COR-L47 (cell line): ENCODE data around the gene SLC22A12.

Source experiments
- DNase-seq: peaks from one replicate; lab custom pipeline; 2025; lab: John Stamatoyannopoulos, UW

SLC22A12 gene

DNA sequence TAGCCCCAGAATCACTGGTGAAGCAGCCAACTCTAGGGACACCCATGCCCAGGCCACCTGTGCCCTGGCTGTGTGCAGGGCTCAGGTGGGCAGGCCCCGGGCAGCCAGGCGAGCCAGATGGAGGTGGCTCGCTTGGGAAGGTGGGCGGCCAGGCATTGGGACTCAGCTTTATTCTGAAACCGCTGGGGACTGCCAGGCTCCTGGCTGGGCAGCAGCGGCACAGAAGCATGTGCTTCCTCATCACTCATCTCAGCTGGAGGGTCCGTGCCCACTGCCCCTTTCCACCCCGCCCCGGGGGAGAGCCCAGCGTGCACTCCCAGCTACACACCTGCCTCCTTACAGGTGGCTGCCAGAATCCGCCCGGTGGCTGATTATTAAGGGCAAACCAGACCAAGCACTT is 27.1 kb upstream of the SLC22A12 start:
- DNase-seq: no peak

DNA sequence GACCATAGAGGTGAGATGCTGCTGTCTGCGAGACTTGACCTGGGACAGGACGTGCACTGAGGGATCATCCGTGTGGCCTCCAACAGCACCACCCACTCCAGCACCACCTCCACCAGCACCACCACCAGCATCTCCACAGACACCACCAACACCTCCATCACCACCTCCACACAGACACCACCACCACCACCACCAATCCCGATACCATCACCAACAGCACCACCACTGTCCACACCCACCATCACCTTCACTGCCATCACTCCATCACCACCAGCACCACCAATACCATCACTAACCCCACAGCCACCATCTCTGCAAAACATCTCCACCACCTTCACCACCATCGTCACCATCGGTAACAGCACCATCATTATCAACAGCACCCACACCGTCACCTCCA is 26.6 kb upstream of the SLC22A12 start:
- no peak for DNase-seq

DNA sequence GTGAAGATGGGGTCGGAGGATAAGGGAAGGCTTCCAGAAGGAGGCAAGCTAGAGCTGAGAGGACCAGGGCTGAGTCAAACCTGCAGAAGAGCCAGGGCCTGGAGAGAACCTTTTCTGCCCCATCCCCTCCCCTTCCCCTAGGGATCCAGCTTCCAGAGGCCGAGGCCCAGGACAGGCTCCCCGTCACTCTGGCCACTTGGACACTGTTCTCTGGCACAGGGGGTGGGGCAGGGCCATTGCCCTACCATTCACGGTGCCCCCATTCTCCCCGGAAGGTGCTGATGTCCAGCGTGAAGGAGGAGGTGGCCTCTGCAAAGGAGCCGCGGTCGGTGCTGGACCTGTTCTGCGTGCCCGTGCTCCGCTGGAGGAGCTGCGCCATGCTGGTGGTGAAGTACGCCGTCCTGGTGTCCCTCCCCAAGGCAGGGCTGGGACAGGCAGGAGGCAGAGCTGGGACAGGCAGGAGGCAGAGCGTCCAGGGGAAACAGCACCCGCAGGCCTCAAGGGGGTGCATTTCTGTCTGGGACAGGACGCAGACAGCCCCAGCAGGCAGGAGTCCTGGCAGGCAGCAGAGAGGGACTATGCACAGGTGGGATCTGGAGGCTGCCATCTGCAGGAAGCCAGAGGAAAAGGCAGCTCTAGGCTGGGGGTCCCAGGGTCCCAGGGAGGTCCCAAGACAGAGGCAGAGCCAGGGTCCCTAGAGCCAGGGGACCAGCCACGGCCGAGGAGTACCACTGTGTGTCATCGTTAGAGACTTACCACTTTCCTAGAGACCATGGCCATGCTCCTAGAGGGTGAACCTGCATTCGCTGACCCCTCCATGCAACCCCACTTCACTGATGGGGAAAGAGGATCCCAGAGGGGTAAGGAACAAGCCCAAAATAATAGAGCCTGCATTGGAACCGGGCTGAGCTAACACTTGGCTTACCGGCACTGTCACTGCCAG is 25.8 kb upstream of the SLC22A12 start:
- DNase-seq: no peak

DNA sequence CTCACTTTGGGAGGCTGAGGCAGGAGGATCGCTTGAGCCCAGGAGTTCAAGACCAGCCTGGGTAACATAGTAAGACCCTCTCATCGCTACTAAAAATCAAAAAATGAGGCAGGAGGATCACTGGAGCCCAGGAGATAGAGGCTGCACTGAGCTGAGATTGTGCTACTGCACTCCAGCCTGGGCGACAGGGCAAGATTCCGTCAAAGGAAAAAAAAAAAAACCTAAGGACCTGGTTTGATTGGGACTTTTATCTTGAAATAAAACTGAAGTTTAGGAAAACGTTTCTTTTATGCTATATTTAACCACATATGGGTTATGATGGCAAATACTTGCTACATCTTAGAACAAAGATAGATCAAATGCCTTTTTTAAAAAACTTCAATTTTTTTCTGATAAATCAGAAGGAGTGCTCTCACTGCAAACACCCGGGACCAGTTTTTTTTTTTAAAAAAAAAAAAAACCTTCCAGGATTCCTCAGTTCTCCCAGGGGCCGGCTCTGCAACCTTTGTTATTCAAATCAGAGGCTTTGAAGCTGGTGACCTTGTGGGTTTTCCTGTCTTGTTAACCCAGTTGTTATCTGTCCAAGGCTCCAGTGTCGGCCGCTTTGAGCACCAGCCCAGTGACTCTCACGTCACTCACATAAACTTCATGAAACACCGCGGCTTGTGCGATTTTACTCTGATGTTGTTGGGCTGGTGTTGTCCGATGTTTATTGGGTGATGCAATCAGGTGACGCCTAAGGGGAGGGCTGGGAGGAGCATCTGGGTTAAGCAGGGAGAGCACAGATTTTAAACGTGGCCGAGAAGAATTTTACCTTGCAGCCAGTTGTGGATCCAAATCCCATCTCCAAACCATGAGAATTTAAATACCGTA is 24.7 kb upstream of the SLC22A12 start:
- peak; percentile 23 for DNase-seq

DNA sequence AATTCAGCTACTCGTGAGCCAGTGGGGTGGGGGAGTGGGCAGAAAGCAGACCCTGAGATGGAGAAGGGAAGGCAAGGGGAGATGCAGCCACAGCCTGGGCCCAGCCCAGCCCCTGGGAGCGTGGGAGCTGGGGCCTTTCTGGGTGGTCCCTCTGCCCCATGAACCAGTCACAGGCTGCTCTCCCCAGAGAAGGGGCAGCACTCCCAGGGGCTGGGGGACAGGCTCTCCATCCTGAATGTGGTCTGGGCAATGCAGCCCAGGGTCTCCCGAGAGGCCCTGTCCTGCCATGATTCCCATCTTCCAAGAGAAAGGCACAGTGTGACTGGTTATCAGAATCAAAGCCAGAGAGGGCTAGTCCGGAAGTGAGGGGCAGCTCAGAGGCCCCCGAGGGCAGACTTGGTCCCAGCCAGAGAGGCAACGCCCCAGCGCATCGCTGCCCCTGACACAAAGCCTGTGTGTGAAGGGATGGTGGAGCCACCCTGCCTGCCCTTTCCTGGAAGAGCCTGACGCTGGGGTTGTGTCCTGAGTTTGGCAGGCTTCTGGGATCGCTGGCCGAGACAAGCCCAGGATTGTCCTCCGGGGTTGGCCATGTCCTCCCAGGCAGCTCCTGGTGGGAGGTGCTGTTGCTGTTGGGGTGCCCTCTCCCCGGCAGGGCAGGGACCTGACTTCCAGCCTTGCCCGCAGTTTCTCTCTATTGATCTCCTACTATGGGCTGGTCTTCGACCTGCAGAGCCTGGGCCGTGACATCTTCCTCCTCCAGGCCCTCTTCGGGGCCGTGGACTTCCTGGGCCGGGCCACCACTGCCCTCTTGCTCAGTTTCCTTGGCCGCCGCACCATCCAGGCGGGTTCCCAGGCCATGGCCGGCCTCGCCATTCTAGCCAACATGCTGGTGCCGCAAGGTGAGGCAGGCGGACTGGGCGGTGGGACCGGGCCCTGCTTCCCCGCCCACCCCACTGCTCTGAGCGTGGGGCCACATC is 23.8 kb upstream of the SLC22A12 start:
- no peak for DNase-seq

DNA sequence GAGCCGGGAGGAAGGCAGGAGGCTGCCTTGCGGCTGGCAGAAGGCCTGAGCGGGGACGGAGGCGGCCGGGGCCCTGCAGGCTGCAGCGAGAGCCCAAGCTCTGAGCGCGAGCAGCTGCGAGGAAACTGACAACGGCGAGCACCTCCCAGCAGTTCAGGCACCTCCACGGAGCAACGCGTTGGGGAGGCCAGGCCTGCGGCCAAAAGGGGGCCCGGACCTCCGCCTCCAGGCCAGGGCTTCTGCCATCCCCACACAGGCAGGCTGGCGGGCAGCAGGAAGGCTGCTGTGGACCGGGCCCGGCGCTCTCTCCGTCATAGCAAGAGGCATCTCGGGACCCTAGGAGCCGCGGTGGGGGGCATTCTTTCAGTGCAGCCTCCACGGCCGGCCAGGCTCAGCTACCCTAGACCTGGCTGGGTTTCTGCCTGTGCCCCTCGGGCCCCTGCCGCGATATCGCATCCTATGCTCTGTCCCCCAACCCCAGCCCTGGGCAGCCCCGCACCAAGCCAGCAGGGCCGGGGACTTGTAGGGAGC is 22.9 kb upstream of the SLC22A12 start:
- DNase-seq: no peak

DNA sequence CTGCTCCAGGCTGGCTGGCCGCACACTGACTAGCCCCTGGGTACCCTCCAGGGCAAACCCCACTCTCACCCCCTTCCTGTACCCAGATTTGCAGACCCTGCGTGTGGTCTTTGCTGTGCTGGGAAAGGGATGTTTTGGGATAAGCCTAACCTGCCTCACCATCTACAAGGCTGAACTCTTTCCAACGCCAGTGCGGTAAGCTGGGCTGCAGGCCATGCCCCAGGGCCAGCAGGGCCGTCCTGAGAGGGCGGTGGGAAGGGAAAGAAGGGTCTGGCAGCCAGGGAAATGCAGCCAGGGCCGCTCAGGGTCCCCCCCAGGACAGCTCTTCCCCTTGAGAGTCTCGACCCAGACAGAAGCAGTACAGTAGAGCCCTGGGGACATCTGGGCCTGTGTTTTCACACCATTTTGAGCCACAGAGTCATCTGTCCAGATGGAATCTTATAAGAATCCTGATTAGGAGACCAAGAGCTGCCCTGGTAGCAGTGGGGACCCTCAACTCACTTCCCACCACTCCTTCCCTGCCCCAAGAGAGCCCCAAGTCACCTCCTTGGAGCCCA is 22.4 kb upstream of the SLC22A12 start:
- DNase-seq: no peak

DNA sequence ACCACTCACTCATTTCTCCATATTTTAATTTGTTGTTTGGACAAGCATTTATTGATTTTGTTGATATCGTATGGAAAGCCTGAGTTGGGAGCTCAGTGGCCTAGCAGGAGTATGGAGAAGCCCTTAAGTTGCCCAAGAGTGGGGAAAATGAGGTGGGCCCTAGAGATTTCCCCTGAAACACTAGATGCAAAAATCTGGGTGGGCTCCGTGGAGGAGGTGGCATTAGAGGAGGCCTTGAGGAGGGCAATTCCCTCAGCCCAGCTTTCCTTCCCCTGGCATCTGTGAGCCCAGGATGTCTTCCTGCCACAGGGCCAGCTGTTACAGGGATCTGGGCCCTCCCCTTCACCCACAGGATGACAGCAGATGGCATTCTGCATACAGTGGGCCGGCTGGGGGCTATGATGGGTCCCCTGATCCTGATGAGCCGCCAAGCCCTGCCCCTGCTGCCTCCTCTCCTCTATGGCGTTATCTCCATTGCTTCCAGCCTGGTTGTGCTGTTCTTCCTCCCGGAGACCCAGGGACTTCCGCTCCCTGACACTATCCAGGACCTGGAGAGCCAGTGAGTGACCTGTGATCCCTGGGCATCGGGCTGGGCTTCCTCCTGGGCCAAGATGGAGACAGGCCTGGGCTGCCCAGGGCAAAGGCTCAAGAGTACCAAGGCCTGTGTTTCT is 21.6 kb upstream of the SLC22A12 start:
- no peak for DNase-seq

DNA sequence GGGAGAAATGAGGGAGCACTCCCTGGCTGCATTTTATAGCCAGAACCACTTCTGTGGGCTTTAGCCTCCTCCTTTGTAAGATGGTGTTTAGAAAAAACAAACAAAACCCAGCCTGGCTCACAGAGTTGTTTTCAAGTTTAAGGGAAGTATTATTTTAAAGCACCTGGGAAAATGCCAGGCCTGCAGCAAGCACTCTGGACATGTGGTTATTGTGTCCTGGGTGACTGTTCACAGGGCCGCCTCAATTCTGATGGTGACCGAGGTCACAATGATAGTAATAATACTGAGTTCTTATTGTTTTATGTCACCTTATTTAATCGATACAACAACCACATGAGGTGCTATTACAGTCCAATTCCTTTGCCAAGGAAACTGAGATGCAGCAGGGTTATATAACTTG is 20.7 kb upstream of the SLC22A12 start:
- DNase-seq: no peak

DNA sequence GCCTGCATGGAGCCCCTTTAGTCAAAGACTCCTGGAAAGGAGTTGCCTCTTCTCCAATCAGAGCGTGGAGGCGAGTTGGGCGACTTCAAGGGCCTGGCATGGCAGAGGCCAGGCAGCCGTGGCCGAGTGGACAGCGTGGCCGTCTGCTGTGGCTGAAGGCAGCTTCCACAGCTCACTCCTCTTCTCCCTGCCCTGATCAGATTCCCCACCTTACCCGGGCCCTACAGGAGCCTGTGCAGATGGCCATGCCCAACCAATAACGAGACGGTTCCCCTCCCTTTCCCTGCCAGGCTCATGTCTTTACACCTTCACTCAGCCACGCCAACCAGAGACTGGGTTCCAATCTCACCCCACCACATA is 20.0 kb upstream of the SLC22A12 start:
- DNase-seq: no peak

DNA sequence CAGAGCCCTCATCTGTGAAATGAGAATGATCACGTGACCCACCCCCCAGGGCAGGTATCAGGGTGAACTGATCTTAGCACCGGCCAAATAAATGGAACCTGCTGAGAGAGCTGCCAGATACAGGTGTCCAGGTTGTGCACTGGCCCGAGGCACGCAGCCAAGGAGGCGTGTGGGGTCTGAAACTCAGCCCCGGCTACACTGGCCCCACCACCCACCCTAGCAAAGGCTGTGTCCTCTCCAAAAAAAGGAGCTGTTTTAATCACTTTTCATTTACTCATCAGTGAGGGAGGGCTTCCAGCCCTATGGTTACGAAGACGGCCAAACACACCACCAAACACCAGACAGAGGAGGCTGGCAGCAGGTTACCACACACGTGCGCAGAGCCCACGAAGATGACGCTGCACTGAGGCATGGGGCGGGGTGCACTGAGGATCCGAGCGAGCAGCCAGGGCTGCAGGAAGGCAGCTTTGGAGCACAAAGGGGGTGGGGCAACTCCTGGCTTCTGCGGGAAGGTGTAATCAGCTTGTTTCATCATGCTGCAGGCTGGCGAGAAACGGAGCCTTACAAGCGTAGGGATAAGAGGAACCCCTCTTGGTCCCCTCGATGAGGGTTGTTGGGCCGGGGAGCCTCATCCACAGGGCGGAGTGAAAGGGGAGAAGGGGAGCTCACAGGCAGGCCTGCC is 19.5 kb upstream of the SLC22A12 start:
- DNase-seq: no peak

DNA sequence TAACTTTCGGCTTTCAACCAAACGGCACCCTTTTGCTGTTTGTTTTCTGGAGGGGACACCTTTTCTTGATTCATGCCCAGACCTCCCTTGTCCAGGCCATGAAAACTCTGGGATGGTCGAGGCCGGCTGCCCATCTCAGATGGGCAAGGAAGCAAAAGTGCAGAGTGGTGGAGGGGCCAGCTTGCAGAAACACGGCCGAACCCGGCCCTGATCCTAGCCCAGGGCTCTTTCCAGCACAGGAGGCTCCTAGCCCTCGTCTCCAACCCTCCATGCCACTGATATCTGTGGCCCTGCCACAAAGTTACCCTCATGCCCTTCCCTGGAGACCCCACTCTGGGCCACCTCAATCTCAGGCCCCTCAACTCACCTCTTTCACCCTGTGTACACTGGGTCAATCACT is 18.9 kb upstream of the SLC22A12 start:
- no peak for DNase-seq

DNA sequence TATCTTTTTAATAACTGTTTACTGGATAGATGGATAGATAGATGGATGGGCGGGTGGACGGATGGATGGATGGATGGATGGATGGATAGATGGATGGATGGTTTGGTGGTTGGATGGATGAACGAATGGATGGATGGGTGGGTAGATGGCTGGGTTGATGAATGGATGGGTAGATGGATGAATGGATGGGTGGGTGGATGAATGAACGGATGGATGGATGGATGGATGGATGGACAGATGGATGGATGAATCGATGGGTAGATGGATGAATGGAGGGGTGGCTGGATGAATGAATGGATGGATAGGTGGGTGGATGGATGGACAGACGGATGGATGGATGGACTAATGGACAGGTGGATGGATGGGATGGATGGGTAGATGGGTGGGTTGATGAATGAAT is 13.8 kb upstream of the SLC22A12 start:
- no peak for DNase-seq

DNA sequence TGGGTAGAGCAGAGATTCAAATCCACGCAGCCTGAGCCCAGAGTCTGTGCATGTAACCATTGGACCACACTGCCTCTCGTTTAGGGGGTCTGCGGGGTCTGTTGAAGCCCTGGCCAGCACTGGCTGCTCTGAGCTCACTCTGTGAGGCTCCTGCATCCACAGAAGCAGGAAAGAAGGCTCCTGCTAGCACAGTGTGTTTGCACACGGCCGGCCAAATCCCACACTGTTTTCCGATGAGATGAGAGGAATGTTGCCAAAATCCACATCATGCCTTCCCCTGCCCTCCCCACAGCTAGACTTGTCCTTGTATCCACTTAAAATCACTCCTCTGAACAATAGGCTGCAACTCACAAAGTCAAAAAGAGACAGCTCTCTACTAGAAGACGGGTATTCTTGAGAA is 10.6 kb upstream of the SLC22A12 start:
- DNase-seq: no peak

DNA sequence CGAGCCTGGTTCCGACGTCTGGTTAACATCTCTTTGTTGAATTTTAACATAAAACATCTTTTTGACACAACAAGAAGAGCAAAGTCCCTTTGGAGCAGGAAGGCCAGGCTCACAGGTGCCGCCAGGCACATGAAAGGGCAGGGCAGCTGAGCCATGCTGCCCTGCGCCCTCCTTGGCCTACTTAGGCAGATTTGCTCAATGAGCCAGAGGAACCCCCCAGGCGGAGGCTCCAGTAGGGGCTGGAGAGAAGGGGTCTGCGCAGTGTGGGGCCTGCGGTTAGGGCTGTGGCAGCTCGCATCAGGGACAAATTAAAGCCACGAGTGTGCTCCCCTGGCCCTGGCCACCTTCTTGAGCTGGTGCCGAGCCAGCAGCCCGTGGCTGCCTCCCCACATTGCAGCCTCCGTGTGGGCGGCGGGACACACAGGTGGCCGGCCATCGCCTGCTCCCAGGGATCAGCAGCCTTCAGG is 9.9 kb upstream of the SLC22A12 start:
- no peak for DNase-seq

DNA sequence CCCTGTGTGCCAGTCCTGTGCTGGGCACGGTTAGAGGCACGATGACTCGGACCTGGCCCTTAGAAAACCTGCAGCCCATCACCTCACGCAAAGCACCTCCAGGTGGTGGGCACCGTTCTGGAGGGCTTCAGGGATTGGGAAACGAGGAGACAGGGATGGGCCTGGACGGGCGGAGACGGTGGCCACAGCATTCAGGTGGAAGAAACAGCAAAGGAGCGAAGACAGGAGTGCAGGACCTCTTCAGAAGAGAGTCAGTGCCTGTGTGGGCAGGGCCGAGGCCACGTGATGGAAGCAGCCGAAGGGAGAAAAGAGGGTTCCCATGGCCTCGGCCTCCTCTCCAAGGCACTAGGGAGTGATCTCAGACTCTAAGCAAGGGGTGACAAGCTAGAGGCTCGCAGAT is 8.1 kb upstream of the SLC22A12 start:
- DNase-seq: no peak

DNA sequence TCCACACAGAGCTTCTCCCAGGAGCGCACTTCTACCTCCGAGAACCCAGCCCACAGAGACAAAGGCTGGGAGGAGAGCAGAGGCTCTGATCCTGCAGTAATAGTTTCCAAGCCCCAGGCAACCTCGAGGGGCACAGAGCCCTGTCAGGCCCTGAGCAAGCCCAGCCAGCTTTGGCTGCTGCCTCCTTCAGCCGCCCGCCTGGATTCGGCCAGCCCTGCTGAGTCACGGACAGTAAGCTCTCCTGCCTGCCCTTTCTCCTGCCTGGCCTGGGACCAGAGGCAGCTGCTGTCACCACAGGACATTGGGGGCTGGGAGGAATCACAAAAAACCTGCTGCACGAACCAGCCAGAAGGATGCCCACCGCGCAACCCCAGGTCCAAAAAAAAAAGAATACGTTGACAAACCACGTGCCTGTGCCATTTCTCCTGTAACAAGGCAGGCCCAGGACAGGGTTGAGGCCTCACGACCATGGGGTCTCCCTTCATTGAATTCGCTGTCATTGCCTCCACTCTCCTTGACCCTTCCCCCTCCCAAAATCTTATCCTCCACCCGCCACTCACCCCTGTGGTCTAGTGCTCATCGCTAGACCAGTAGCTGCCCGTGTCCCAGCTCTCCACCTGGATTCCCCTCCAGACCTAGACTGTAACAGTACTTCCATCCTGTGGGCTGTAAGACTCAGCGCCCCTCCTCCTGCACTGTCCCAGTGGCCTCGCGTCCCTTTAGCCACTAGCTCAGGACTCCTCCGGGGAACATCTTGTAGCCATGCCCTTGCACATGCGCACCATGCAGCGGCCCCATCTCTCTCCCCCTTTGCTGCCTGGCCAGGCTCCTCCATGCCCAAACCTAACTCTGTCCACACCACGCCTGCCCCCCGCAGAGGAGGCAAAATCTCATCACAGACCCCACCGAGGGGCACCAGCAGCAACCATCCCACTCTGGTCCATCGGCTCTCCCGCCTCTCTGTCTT is 7.4 kb upstream of the SLC22A12 start:
- no peak for DNase-seq

DNA sequence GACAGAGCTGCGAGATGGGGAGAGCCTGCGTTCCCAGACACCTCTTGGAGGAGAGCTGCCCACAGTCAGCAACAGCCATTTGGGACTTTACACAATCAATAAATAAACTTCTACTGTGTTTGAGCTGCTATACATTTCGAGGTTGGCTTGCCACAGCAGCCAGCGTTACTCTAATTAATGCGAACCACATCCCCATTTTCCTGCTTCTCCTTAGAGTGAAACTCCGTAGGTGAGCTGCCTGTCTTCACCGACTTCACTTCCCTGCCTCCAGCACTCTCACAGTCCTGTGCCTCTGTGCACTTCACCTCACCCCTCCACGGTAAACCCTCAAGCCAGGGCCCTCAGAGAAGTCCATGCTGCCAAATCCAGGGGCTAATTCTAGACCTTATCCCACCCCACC is 5.9 kb upstream of the SLC22A12 start:
- no peak for DNase-seq

DNA sequence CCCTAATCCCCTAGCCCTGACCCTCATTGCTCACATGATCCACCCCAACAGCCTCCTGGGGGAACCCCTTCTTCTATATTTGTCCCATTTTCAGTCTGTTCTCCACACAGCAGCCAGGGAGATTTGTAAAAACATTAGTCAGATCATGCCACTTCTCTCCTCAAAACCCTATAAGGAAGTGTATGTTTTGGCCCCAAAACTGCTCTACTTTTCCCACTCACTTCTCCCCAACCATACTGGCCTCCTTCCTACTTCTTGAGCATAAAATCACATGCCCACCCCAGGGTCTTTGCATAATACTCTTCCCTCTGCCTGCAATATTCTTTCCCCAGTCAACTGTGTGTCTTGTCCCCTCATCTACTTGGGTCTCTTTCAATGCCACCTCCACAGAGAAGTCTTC is 4.7 kb upstream of the SLC22A12 start:
- DNase-seq: no peak
